CMK (cell line): Measurements from ENCODE around the gene FAM200A.
"Not testable (repeated sequence)": the region's sequence is repeated elsewhere in the genome, so short reads cannot be mapped to it uniquely, and the experiment has no call there.

ENCODE experiments used
- DNase-seq: peaks from one replicate; pipeline ENCODE4 v3.0.0-alpha.2; 2010; ENCODE audit warnings: low read depth

Gene FAM200A

DNA sequence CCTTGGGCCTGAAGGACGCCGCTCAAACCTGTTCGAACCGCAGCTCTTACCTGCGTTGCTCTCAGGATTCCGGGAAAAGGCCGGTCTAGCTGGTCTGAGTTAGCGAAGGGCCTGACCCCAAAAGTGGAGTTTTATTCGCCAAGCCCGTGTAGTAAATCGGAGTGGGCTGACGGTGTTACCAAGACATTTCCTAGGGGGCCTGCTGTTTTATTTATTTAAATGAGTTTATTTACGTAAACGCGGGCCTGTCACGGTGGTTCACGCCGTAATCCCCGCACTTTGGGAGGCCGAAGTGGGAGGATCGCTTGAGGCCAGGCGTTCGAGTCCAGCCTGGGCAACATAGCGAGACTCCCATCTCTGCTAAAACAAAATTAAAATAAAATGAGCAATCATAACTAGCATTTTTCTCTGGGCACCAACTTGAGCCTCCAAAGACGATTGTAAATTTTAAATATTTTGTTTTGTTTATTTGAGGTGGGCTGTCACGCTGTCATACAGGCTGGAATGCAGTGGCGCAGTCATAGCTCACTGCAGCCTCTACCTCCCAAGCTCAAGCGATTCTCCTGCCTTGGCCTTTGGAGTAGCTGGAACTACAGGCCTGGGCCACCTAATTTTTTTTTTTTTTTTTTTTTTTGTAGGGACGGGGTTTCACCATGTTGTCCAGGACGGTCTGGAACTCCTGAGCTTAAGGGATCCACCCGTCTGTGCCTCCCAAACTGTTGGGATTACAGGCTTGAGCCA, 7.4 kb upstream of the FAM200A start:
- DNase-seq: no peak

- DNase-seq: peak; percentile 64
Observed at GRCh38 chr7:99558306-99559174, 6.6 kb upstream of the FAM200A start, which contains the start of gene ZNF655. TSS of gene ZNF655 (plus strand) at chr7:99558642. CDS start at chr7:99560560, 1,918 bp downstream.

- no peak for DNase-seq
Observed at GRCh38 chr7:99557940-99558305, 6.0 kb upstream of the FAM200A start.

DNA sequence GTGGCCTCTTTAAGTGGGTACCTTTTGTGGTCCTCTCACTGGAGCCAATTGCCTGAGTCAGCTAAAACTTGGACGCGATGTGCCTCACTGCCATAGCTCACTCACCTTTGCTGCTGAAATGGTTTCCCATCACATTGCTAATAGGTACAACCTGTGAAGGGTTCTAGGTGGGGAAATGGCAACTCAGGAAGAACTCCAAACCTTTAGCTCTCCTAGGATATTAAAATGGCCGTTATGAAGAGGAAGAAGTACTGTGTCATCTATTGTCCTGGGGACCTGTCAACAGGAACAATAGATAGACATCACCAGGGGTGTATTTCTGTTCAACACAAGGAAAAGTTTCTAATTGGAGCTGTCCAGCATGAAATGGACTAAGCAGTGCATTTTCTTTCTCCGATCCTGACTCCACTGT, 5.3 kb upstream of the FAM200A start:
- no peak for DNase-seq

DNA sequence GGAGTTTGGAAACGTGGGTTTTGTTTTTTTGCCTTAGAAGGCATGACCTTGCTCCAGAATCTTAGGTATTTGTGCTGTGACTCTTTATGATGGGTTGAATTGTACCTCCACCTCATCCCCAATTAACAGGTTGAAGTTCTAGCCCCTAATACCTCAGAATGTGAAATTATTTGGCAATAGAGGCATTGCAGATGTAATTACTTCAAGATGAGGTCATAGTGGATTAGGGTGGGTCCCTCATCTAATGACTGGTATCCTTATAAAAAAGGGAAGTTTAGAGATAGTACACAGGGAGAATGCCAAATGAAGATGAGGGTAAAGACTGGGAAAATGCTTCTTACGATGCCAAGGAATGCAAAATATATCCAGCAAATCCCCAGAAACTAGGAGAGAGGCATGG, 3.0 kb upstream of the FAM200A start:
- DNase-seq: no peak

DNA sequence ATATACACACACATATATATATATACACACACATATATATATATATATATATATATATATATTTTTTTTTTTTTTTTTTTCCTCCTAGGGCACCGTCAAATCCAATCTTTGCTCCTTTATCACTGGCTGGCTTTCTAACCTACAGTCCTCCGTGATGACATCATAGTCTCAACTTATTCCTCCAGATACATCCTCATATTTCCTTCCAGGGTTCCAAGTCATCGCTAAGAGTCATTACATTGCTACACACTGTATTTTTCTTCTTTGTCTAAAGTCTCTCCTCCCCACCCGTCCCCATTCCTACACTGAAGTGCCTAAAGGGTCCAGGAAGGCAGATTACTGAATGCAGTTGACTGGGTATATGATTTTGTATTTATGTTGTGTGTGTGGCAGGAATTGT, 1.1 kb upstream of the FAM200A start:
- no peak for DNase-seq

GRCh38 chr7:99551334-99551733, 580 bp downstream of the FAM200A start:
- DNase-seq: no peak

GRCh38 chr7:99549545-99549944, 2.4 kb downstream of the FAM200A start:
- DNase-seq: not testable (repeated sequence)

- not testable (repeated sequence) for DNase-seq
Observed at GRCh38 chr7:99545308-99545707, 6.6 kb downstream of the FAM200A start.

GRCh38 chr7:99543916-99544315, 8.0 kb downstream of the FAM200A start:
- no peak for DNase-seq

GRCh38 chr7:99543081-99543671, 8.7 kb downstream of the FAM200A start:
- no peak for DNase-seq

GRCh38 chr7:99541212-99541611, 10.7 kb downstream of the FAM200A start:
- DNase-seq: no peak

- no peak for DNase-seq
Observed at GRCh38 chr7:99540542-99540941, 11.4 kb downstream of the FAM200A start.

DNA sequence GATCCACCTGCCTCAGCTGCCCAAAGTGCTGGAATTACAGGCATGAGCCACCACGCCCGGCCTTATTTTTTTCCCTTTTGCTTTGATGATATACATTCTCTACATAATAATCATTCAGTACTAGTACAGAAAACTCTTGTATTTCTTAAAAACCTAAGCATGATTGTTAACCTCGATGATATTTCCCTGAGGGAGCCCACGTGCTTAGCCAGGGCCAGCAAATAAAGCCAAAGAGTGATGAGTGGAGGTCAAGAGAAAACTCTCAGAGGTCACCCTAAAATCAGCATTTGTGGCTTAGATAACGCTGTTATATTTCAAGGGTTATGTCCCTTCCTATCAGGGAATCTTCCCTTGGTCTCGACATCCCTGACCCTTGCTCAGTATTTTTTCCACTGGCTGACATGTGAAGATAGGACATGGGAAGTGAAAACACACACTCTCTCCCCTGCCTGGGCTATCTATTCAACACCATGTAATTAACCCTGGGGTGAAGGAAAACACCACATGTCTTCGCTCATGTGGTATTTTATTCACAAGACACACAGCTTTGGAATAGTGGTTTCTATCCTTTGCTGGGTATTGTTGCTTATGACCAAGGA, 12.6 kb downstream of the FAM200A start:
- no peak for DNase-seq

GRCh38 chr7:99535667-99536066, 16.2 kb downstream of the FAM200A start:
- DNase-seq: no peak

- DNase-seq: no peak
Observed at GRCh38 chr7:99531354-99531765, 20.6 kb downstream of the FAM200A start.

DNA sequence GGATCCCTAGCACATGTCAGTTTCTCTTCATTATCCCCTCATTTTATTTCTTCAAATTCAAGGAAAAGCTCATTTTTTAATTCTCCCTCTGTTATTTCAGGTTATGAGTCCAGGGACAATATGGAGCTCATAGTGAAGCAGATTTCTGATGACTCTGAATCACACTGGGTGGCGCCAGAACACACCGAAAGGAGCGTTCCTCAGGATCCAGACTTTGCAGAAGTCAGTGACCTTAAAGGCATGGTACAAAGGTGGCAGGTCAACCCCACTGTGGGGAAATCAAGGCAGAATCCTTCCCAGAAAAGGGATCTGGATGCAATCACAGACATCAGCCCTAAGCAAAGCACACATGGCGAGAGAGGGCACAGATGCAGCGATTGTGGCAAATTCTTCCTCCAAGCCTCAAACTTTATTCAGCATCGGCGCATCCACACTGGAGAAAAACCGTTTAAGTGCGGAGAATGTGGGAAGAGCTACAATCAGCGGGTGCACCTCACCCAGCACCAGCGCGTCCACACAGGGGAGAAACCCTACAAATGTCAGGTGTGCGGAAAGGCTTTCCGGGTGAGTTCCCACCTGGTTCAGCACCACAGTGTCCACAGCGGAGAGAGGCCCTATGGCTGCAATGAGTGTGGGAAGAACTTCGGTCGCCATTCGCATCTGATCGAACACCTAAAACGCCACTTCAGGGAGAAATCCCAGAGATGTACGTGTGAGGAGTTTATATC, 26.0 kb downstream of the FAM200A start:
- no peak for DNase-seq

- no peak for DNase-seq
Observed at GRCh38 chr7:99521399-99521798, 30.5 kb downstream of the FAM200A start.

DNA sequence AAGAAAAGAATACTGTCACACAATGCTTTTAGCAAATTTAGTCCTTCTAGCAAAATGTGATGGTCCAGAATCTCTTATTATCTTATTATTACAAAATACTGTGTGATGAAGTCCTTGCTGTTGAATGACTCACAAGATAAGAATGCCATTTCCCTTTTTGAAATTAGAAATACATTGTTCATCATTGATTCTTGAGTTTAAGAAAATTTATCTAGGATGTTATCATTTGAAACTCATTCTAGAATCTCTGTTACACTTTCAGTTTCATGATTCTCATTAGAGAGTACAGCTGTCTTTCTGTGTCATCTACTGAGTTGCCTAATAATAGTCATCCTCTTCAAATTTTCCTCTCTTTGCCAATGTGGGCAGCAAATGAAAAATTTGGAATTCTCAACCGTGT, 37.9 kb downstream of the FAM200A start:
- no peak for DNase-seq

GRCh38 chr7:99505324-99505662, 46.6 kb downstream of the FAM200A start:
- no peak for DNase-seq

DNA sequence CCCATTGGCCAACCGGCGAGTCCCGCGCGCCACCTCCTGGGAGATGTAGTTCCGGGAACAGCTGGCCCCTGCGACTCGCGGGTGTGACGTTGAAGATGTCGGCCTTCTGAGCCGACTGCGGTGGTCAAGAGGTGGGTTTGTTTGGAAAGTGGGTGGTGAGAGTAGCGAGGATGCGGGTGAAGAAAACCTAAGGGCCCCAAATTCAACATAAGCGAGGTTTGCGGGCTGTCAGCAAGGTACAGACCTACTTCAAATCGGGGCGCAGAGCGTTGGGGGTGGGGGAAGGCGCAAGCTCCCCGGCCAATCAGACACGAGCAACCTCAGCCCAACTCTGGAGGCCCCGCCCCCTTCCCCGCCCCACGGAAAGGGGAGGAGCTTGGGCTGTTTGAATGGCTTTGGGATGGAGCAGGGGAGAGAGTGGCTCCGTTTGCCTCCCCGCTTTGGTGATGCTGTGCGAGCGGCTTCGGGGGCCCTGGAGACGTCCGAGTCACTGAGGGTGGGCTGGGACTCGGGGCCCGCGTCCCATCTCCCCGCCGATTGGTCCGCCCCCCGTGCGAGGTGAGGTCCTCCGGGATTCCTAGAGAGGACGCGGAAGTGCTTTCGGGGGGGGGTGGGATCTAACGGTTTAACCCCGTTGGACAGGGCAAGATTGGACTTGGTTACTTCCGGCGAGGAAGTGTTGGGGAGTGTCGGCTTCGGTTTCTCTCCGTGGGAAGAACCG, 47.2 kb downstream of the FAM200A start, which contains the start of gene ZKSCAN5:
Gene ZKSCAN5, plus strand, starts transcription at position 60 of the 721 bp plus-strand sequence. CDS start 1,383 bp downstream, outside the sequence.
- peak; percentile 89 for DNase-seq
